K562 (cell line): ENCODE measurements around the gene TNFAIP6.

Experiments
- CTCF ChIP-seq, 3 experiments: IDR thresholded peaks in 2 of 3; conservative IDR thresholded peaks in 1 of 3; 2 replicates each; pipeline ENCODE4 v1.5.1; 2011 to 2012; ENCODE audit warnings: low read length in 3 of 3, mild to moderate bottlenecking in 3 of 3, control low read depth in 2 of 3, improper control_type of control experiment in 1 of 3, inconsistent platforms in 1 of 3, low read depth in 1 of 3, mixed read lengths in 1 of 3, moderate library complexity in 1 of 3; ENCODE audit not compliant: insufficient read depth in 2 of 3
- DNMT1 ChIP-seq: fragments of 450-650 bp; IDR thresholded peaks from 2 replicates; pipeline ENCODE4 v1.6.1; 2016; ENCODE audit warnings: antibody characterized with exemption, mild to moderate bottlenecking
- FOSL1 ChIP-seq: fragments of 200-800 bp; sonication (Bioruptor generic); conservative IDR thresholded peaks from 2 replicates; pipeline ENCODE4 v1.6.1; 2016; ENCODE audit warnings: missing genetic modification characterization, missing compliant biosample characterization
- GABPB1 ChIP-seq: sonication (generic); formaldehyde crosslinking; IDR thresholded peaks from 2 replicates; pipeline ENCODE4 v1.8.0; 2022; ENCODE audit warnings: mild to moderate bottlenecking, missing genetic modification reagents
- KDM4B ChIP-seq, 2 experiments: fragments of 450-650 bp in 1 of 2; sonication (generic) in 1 of 2; IDR thresholded peaks; 2 replicates each; pipeline ENCODE4 v1.6.1; 2016 to 2017; ENCODE audit warnings: borderline replicate concordance in 2 of 2, antibody characterized with exemption in 1 of 2, low read depth in 1 of 2, mild to moderate bottlenecking in 1 of 2
- PHF8 ChIP-seq: fragments of 200-600 bp; sonication (generic); IDR thresholded peaks from 2 replicates; pipeline ENCODE4 v1.6.1; 2012; ENCODE audit warnings: mixed run types, mild to moderate bottlenecking, inconsistent platforms, low read length, moderate library complexity, borderline replicate concordance
- RNF2 ChIP-seq: sonication (generic); IDR thresholded peaks from 2 replicates; pipeline ENCODE4 v1.6.1; 2016
- SAFB2 ChIP-seq: fragments of 200-400 bp; formaldehyde crosslinking; IDR thresholded peaks from 2 replicates; pipeline ENCODE4 v1.6.1; 2018; ENCODE audit warnings: borderline replicate concordance, low read length, low read depth, moderate library complexity; ENCODE audit not compliant: severe bottlenecking
- THRA ChIP-seq: fragments of 450-650 bp; IDR thresholded peaks from 2 replicates; pipeline ENCODE4 v1.6.1; 2017; ENCODE audit warnings: mild to moderate bottlenecking, moderate library complexity
- TRIM25 ChIP-seq: fragments of 450-650 bp; IDR thresholded peaks from 2 replicates; pipeline ENCODE4 v1.7.0; 2016; ENCODE audit warnings: borderline replicate concordance
- ZNF311 ChIP-seq: fragments of 250-450 bp; sonication (Bioruptor Pico); IDR thresholded peaks from 2 replicates; pipeline ENCODE4 v1.4.0; 2020; ENCODE audit warnings: mild to moderate bottlenecking, moderate library complexity
- ZNF512 ChIP-seq: IDR thresholded peaks from 2 replicates; pipeline ENCODE4 v1.6.1; 2016; ENCODE audit warnings: missing genetic modification characterization, missing compliant biosample characterization

- TF ChIP-seq CTCF (IDR thresholded peaks at IDR 0.05 in 2 of 3, conservative IDR thresholded peaks at IDR 0.05 in 1 of 3; ENCODE audit: insufficient read depth in 2 of 3, low read depth in 1 of 3, low read length in 3 of 3) (no peak), ZNF512 (tag) (no peak), GABPB1 (no peak), TRIM25 (no peak), ZNF311 (CRISPR knock-in tag) (no peak), DNMT1 (no peak), RNF2 (no peak), PHF8 (no peak), KDM4B (IDR thresholded peaks at IDR 0.05; ENCODE audit: borderline replicate concordance in 2 of 2, low read depth in 1 of 2) (no peak), THRA (no peak), SAFB2 (no peak), FOSL1 (tag) (no peak)
Observed at GRCh38 chr2:151359768-151360461, 2.5 kb downstream of the TNFAIP6 start.
